PC-9 (cell line): ENCODE measurements around the gene CTNNA1.

Experiments
- CTCF ChIP-seq: fragments of 200-600 bp; sonication (generic); conservative IDR thresholded peaks from 2 replicates; pipeline ENCODE4 v1.6.1; 2017; ENCODE audit warnings: mixed run types, antibody characterized with exemption, mild to moderate bottlenecking, moderate library complexity
- EZH2 ChIP-seq: fragments of 200-600 bp; sonication (generic); IDR thresholded peaks from 2 replicates; pipeline ENCODE4 v1.8.0; 2017; ENCODE audit warnings: antibody characterized with exemption, low read depth

DNA sequence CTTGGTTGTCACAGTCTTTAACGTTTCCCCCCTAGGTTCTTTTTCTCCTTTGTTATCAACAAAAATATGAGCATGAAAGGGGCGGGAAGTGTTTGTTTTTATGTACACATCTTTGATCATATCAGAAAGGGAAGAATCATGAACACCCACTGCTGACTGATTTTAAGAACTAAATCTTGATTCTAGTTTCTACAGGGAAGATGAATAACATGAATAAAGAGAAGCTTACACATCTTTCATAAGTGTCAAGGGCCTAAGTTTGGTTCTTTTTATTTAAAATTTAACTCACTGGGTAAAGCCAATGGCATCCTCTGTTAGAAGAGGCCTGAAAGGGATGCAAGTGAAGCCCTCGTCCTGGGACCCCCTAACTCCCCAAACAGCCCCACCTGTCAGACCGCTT lies 14.8 kb upstream of the CTNNA1 start:
- TF ChIP-seq EZH2 (no peak), CTCF (no peak)
